Urinary bladder (tissue), 4 donors: ENCODE results near the gene PDE4D. TPM values are rescaled to one million over a fixed set of nuclear protein-coding genes. Genes with fewer than 3 reads are reported as not detected.

Source experiments
- DNase-seq: peaks from one replicate; pipeline ENCODE4 v3.0.0-alpha.2; 2015; ENCODE audit errors: extremely low spot score
- H3K27ac ChIP-seq: one replicate; pipeline ENCODE4 v1.5.1; 2013; ENCODE audit warnings: low read depth, mild to moderate bottlenecking, moderate library complexity
- H3K36me3 ChIP-seq: one replicate; pipeline ENCODE4 v1.6.1; 2013; ENCODE audit warnings: mild to moderate bottlenecking, moderate library complexity; ENCODE audit not compliant: insufficient read depth
- H3K4me1 ChIP-seq: one replicate; pipeline ENCODE4 v1.6.1; 2013; ENCODE audit warnings: mild to moderate bottlenecking, moderate library complexity; ENCODE audit not compliant: insufficient read depth
- H3K4me3 ChIP-seq: one replicate; pipeline ENCODE4 v1.5.1; 2013; ENCODE audit warnings: low read depth, low read length
- WGBS: extraction: QIAGEN DNeasy Blood & Tissue Kit; methylation state at CpG from one replicate; pipeline ENCODE4 v1.1.7; 2013; 5-methylcytosine and 5-hydroxymethylcytosine counted together
- polyA plus RNA-seq: library from polyadenylated mRNA; stranded (reverse); fragments of 200-250 nt; gene quantifications from one replicate; pipeline ENCODE4 v1.2.3, GENCODE V29; 2013
- total RNA-seq: library from RNA; depleted of rRNA; stranded (reverse); fragments of >200 nt; gene quantifications from one replicate; pipeline ENCODE4 v1.2.3, GENCODE V29; 2014
- donor health status: healthy with polysubstance abuse.
- donor health status: healthy.

PDE4D gene
- total and polyA plus RNA-seq, 2 donors: 27.3 to 253 TPM

GRCh38 chr5:59123595-59124561, 769.6 kb downstream of the PDE4D start:
- Histone ChIP-seq H3K27ac (peak overlapping the region; percentile 18), H3K36me3 (no peaks in the 10 kb centered on the region), H3K4me3 (no peak overlapping the region), H3K4me1 (no peaks in the 10 kb centered on the region)
- WGBS: 37% methylated on average over 5 of the region's 5 CpGs
- DNase-seq: no peak

GRCh38 chr5:59119480-59119879, 774.0 kb downstream of the PDE4D start:
- no peak for DNase-seq
- WGBS: 76% methylated on average over 1 of the region's 1 CpG
- H3K27ac ChIP-seq: no peak overlapping the region
- no peaks in the 10 kb centered on the region for H3K4me1 ChIP-seq
- H3K4me3 ChIP-seq: no peak overlapping the region
- H3K36me3 ChIP-seq: no peaks in the 10 kb centered on the region

GRCh38 chr5:59117320-59117719, 776.2 kb downstream of the PDE4D start:
- DNase-seq: no peak
- H3K4me3 ChIP-seq: no peak overlapping the region
- 65% methylated on average over 3 of the region's 3 CpGs for WGBS

GRCh38 chr5:59116231-59116865, 777.2 kb downstream of the PDE4D start:
- 49% methylated on average over 11 of the region's 11 CpGs for WGBS
- H3K36me3 ChIP-seq: no peaks in the 10 kb centered on the region
- H3K4me3 ChIP-seq: no peak overlapping the region
- no peaks in the 10 kb centered on the region for H3K4me1 ChIP-seq
- H3K27ac ChIP-seq: no peak overlapping the region
- DNase-seq: peak; percentile 70

More at GRCh38 chr5:59117320-59117719, 776.2 kb downstream of the PDE4D start:
- Histone ChIP-seq H3K36me3 (no peaks in the 10 kb centered on the region), H3K27ac (no peak overlapping the region), H3K4me1 (no peaks in the 10 kb centered on the region)

- no peak overlapping the region for H3K4me3 ChIP-seq
- DNase-seq: no peak
- no peaks in the 10 kb centered on the region for H3K36me3 ChIP-seq
- H3K4me1 ChIP-seq: peaks cover 1% of the 10 kb centered on the region
- no peak overlapping the region for H3K27ac ChIP-seq
Measured at GRCh38 chr5:59115345-59115744, 778.2 kb downstream of the PDE4D start.

GRCh38 chr5:59109383-59109782, 784.1 kb downstream of the PDE4D start:
- no peak for DNase-seq
- Histone ChIP-seq H3K36me3 (no peaks in the 10 kb centered on the region), H3K4me3 (no peak overlapping the region), H3K27ac (no peak overlapping the region), H3K4me1 (peaks cover 1% of the 10 kb centered on the region)
- 95% methylated on average over 2 of the region's 2 CpGs for WGBS

- H3K4me1 ChIP-seq: peaks cover 1% of the 10 kb centered on the region
- no peak for DNase-seq
- H3K4me3 ChIP-seq: no peak overlapping the region
- no peak overlapping the region for H3K27ac ChIP-seq
- H3K36me3 ChIP-seq: no peaks in the 10 kb centered on the region
- 51% methylated on average over 2 of the region's 2 CpGs for WGBS
Measured at GRCh38 chr5:59107692-59108091, 785.8 kb downstream of the PDE4D start.

GRCh38 chr5:59104400-59105127, 789.0 kb downstream of the PDE4D start:
- WGBS: 47% methylated on average over 9 of the region's 9 CpGs
- DNase-seq: no peak
- Histone ChIP-seq H3K4me1 (no peaks in the 10 kb centered on the region), H3K36me3 (no peaks in the 10 kb centered on the region), H3K4me3 (no peak overlapping the region), H3K27ac (no peak overlapping the region)

- H3K27ac ChIP-seq: no peak overlapping the region
Measured at GRCh38 chr5:59103303-59103702, 790.2 kb downstream of the PDE4D start.

GRCh38 chr5:59102437-59102836, 791.1 kb downstream of the PDE4D start:
- 93% methylated on average over 1 of the region's 1 CpG for WGBS
- H3K36me3 ChIP-seq: no peaks in the 10 kb centered on the region
- no peak overlapping the region for H3K4me3 ChIP-seq
- DNase-seq: no peak
- H3K27ac ChIP-seq: no peak overlapping the region
- H3K4me1 ChIP-seq: no peaks in the 10 kb centered on the region

More at GRCh38 chr5:59103303-59103702, 790.2 kb downstream of the PDE4D start:
- H3K4me3 ChIP-seq: no peak overlapping the region
- 52% methylated on average over 3 of the region's 3 CpGs for WGBS
- H3K4me1 ChIP-seq: no peaks in the 10 kb centered on the region
- DNase-seq: no peak
- no peaks in the 10 kb centered on the region for H3K36me3 ChIP-seq

- Histone ChIP-seq H3K4me3 (no peak overlapping the region), H3K27ac (no peak overlapping the region), H3K36me3 (no peaks in the 10 kb centered on the region), H3K4me1 (no peaks in the 10 kb centered on the region)
- no peak for DNase-seq
- 98% methylated on average over 5 of the region's 5 CpGs for WGBS
Measured at GRCh38 chr5:59100875-59101274, 792.7 kb downstream of the PDE4D start.

- Histone ChIP-seq H3K4me1 (no peaks in the 10 kb centered on the region), H3K36me3 (no peaks in the 10 kb centered on the region), H3K4me3 (no peak overlapping the region), H3K27ac (no peak overlapping the region)
- 91% methylated on average over 6 of the region's 6 CpGs for WGBS
- DNase-seq: no peak
Measured at GRCh38 chr5:59099995-59100345, 793.6 kb downstream of the PDE4D start.

GRCh38 chr5:59099270-59099994, 794.1 kb downstream of the PDE4D start:
- Histone ChIP-seq H3K27ac (no peak overlapping the region), H3K4me1 (no peaks in the 10 kb centered on the region), H3K36me3 (no peaks in the 10 kb centered on the region), H3K4me3 (no peak overlapping the region)
- 86% methylated on average over 5 of the region's 5 CpGs for WGBS
- no peak for DNase-seq
